HG03521 (cell line): Measurements from ENCODE around the gene C4orf54.

Experiments used
- ATAC-seq: cut with Tn5 transposase; IDR thresholded peaks from one replicate; pipeline ENCODE4 v1.9.1; 2021; ENCODE audit warnings: mild to moderate bottlenecking, moderate library complexity; ENCODE audit not compliant: unreplicated experiment

Gene C4orf54

DNA sequence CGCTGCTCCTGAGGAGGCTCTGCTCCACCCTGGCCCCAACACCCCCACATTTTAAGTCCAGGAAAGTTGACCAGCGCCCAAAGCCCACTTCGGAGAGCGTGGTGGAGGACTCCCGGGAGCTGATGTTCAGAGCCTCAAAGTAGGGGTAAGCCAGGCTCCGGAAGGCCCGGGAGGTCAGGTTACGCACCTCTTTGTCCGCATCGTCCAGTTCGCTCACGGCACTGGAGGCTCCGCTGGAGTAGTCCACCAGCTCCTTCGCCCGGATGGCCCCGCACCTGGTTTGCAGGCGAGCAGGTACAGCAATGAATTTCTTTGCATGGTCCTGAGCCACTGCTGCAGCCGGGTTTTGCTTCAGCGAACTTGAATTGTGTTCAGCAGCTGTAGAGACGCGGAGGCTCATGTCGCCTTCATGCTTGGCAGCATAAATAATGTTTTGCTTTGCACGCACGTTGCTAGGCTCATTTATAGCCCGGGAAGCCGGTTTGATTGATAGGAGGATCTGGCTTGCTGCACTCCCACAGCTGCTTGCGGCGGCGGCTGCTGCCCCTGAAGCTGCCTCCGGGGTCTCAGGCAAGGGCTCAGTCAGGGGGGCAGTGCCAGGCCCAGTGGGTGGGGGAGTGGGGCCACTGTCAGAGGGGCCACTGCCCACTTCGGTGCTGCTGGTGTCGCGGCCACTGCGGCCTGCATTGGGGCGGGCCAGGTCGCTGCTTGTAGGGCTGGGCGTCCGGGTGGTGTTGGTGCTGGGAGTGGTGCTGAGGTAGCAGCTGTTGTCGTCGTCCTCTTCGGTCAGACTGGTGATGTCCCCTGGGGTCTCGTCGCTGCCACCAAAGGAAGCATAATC is 4.8 kb downstream of the C4orf54 start:
- ATAC-seq, result no peak

DNA sequence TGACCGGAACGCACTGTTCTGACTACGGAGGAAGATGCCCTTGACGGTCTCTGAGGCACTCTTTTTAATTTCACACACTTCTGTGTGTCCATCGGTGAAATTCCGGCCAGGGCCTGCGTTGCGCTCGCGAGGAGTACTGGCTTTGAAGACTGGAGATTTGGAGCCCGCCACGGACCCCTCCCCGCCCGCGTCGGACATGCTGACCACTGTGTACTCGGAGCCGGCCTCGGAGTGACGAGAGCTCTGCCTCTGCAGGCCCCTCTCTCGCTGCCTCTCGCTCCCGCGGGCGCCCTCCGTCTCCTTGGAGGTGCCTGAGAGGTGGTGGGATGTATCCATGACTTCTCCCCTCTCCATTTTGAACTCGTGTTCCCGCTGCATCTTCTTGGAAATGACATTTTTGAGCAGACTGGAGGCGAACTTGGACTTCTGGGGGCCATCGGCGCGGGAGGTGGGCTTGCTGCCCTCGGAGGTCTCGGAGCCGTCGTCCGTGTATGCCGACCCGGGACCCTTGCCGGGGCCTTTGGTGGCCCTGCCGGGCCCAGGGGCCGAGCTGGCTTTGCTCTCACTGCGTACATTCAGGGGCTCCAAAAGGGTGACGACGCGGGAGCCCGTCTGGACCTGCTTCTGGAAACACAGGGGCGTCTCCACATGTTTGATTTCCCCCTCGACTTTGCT is 5.7 kb downstream of the C4orf54 start:
- ATAC-seq, result no peak

DNA sequence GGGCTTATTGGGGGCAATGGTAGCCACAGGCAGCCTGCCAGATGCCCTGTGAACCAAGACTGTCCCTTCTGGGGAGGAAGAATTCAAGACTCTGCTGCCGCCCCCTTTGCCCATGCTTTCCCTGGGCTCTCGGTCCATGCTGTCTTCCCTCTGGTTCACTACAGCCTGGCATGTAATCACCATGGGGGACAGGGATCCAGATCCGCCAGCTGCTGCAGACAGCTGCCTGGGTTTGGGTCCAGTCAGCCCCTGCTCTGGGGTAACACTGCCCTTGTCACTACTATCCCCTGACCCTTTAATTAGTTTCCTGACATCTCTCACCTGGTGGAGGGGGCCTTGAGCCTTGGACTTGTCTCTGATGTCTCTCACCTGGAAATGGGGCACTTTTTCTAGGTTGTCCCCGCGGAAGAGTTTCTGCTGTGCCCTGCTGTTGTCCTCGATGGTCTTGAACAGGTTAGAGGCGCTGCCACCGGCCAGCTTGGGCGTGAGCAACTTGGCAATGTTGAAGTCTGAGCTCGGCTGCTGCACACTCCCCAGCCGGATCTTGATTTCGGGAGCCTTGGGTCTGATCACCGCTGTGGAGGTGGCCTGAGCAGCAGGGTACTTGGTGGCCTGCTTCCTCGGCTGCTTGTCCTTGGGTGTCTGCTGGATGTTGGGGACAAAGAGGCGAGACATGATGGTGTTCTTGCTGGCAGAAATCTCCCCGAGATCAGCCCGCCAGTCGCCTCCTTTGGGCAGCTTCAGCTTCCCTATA is 6.4 kb downstream of the C4orf54 start:
- ATAC-seq, result no peak

DNA sequence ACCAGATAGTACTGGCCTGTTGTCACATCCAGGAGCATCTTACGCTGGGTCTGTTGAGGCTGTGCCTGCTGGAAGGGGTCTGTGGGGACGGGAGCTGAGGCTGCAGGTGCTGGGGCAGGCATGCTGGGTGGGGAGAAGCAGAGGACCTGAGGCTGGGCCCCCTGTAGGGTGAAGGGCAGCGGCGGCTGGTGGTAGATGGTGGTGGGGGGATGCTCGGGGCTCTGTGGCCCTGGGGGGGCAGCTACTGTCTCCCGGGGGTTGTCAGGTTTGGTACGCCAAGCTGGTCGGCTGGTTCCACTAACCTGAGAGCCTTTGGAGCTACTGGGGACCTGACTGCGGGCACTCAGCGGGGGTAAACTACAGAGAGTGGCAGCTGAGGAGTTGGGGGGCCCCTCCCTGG is 7.8 kb downstream of the C4orf54 start:
- no peak for ATAC-seq

DNA sequence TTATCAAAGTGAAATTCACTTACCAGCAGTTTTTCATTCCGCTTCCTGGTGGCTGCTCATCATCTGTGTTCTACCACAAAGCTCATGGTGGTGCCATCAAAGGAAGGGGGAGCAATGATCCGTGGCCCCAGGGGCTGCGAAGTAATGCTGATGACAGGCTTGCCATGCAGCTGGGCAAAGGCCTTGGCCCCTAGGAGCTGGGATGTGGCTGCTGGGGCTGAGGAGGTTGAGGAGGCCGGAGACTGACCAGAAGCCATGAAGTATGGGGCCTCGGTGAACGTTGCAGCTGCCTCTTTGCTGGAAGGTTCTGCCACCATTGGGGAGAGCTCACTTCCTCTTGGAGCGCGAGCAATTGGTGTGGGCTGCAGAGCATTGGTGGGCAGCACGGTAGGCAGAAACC is 8.4 kb downstream of the C4orf54 start:
- ATAC-seq, result no peak

DNA sequence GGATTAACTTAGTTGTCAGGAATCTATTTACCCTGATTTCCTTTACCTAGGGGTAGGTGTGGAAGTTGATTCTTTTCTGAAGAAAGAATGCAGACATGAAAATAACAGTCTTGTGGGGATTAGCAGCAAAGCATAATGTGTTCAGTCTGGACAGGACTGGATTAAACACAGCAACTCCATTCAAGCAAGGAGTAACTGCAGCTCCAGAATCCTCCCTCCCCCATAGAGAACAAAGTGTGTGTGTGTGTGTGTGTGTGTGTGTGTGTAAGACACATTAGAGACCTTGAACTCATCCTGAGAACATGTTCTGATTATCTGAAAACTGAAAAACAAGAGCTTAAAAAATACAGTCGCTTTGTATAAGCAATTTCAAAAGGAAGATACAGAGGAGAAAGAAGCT is 9.3 kb downstream of the C4orf54 start:
- ATAC-seq, result no peak

DNA sequence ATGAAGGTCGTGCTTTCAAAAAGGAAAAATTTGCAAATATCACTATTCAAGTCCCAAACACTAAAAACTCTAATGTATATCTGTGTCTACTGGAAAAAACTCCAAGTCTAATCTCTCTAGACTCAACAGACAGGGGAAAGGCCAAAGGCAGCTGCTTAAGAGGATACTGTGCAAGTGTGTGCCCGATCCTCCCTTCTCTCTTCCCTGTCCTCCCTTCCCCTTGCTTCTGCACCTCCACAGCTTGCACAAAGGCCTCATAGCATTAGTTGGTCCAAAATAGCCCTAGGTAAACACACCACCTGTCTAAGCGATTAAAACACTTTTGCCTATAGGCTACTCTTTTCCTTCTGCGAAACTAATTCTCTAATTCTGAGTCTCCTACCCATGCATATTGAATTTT is 10.6 kb downstream of the C4orf54 start:
- ATAC-seq, result no peak

DNA sequence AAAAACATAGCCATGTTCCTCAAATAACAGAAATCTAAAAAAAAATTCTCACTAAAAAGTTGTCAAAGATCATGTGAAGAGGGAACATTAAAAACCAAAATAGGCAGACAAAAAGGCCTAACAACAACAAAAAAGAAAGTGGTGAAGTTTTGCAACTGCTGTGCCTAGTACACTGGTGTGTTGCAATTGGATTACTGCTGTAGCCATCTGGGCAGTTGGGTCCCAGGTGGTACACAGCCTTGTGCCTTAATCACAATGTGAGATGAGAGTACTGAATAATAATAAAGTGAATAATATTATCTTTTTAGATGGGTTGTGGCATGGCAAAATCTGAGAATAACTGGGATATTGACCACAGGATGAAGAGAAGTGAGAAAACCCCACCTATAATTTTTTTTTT is 12.0 kb downstream of the C4orf54 start:
- ATAC-seq, result no peak

DNA sequence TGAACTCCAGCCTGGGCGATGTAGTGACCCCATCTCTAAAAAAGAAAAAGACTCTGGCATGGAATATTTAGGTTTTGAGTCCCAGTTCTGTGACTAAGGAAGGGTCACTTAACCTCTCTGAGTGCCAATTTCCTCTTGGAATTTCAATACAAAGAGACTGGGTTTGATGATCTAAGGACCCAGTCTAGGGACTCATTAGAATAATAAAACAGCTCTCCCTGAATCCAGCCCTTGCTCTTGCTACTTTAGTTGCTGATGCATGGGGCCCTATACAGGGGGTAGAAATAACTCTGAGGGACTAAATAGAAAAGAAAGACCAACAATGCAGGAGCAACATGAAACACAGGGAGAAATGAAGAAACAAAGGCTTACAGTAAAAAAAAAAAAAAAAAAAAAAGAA is 12.6 kb downstream of the C4orf54 start:
- no peak for ATAC-seq

DNA sequence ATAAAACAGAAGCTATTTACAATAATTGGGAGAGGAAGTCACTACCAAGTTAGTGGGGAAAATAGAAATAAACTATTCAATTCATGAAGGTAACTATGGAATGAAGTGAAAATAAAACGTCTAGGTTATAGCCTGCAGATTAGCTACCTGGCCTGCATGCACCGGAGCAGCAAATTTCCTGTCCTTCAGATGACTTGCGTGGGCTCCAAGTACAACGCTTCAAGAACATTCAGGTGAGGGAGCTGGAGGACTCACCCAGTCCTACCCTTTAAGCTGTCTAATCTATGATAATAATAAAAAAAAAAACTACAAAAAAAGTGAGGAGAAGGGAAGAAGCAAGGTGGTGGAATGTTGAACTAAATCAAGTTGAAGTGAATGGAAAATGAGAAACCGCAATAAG is 13.2 kb downstream of the C4orf54 start:
- no peak for ATAC-seq

DNA sequence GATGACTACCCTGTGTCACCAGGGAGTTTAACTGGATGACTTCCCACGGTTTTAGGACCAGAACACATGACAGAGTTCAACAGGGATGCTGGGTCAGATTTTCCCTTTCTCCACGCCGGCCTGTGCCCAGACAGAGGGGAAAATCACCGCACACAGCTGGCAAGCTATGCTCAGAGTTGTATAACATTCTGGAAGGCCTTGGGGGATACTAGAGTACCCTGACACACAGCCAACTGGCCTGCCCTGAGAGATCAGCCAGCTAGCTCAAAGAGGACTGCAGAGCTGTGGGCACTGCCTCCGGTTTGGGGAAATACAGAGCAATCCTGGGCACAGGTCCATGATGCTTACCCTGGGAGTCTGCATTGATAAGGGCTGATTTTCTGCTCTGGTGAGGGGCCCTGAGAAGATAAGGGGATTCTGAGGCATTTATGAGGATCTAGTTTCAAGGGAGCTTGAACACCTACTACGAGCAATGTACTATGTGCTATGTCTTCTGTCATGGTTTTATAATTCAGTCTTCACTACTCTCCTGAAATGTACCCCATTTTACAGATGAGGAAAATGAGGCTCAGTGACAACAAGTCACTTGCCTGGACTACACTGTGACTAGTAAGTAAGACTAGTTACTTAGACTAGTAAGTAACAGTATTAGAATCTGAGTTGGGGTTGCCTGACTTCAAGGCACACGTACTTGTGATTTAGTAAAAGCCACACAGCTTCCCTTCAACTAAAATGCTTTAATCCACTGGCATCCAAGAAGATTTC is 14.7 kb downstream of the C4orf54 start:
- ATAC-seq, result no peak

DNA sequence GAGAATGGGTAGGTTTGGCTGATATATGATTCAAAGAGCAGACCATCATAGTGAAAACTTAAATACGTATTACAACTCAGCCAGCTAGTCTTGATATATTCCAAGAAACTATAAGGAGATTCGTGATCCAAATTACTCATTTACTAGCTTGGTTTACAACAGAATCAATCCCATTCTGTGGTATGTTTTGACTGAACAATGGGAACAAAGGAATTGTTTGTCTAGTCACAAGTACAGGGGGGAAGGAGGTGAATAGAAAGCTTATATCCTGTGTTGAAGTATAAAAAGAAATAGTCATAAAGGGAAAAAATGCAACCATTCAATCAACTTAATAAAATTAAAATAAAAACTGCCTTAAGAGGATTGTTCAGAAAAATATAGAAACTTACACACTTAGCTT is 17.0 kb downstream of the C4orf54 start:
- no peak for ATAC-seq

DNA sequence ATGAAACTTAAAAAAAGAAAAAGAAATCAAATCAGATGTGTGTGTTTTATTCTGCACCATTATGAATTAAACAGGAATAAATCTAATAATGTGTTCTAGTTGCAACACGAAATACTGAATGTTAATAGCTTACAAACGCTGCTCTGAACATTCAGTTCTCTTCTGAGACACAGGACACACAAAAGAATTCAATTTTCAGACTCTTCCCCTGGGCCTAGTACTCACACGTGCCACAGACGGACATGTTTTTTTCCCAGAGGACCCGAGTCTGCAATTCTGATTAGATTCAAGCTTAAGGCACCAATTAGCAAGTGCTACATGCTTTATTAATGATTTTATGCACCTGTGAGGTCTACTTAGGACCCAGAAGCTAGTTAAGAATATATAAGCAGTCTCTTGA is 20.5 kb downstream of the C4orf54 start:
- ATAC-seq, result no peak

DNA sequence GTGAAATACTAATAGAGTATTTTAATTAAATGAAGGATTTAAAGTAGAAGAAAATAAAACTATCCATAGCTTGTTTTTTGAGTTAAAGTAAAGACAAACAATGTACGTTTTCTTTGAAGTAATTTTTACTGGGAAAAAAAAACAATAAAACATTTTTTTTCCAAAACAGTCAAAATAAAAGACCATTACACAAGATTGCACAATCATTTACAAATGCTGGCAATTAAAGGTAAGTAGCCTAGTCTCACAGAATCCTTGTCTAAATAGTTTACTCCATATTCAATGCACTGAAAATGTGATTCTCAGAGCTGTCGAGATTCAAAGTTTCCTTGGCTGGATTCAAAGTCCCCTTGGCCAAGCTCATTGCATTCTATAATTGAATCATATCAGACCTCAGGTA is 21.2 kb downstream of the C4orf54 start:
- ATAC-seq, result no peak

DNA sequence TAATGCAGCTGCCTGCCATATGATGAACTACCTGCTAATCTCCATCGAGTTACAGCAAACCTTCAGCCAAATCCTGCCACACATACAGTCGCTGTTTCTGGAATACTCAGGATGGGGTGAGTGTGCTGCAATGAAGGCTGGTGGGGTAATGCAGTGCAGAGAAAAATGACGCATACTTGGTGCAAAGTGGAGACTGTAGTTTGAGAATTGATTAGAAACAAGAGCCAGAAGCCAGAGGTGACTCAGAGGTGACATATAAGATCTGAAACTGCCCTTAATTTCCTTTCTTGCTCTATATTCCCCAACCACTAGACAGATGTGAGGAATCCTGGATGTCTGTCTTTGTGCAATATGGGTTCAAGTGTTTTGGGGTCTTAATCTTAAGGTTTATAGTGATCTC is 22.0 kb downstream of the C4orf54 start:
- ATAC-seq, result no peak

DNA sequence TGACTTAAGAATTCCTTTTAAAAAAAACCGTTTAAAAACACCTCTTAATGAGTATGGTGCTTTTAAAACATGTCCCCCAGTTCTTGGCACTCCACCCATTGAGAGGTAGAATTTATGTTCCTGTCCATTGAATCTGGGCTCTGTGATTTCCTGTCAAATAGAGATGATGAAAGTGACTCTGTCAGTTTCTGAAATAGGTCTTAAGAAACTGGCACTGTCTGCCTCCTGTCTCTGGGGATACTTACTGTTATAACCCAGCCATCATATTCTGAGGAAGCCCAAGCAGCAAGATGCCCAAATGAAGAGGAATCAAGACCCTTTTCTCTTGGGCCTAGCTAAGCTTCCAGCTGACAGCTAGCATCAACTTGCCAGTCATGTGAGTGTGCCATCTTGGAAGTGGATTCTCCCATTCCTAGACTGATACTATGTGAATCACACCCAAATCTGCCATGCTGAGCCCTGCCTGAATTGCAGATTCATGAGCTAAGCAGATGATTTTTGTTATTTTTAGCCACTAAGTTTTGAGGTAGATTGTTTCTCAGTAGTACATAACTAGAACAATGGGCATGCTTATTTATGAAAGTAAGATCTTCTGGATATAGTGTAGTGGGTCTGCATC is 22.8 kb downstream of the C4orf54 start:
- no peak for ATAC-seq

DNA sequence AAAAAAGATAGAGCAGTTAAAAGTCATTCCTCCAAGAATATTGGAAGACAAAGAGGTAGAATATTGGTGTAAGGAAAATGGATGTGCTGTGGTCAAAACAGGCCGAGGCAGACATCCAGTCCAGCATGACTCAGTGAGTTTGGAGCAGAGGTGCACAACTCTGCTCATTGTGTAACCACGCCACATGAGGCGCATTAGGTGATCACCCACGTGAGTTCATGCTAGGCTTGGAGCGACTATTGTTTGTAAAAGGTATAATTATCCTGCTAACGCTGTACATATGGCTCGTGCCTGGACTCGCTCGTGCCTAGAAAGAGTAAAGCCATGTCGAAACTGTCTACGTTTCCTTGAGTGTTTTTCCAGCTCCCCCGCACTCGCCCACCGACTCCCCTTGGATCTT is 23.9 kb downstream of the C4orf54 start:
- ATAC-seq, result no peak

DNA sequence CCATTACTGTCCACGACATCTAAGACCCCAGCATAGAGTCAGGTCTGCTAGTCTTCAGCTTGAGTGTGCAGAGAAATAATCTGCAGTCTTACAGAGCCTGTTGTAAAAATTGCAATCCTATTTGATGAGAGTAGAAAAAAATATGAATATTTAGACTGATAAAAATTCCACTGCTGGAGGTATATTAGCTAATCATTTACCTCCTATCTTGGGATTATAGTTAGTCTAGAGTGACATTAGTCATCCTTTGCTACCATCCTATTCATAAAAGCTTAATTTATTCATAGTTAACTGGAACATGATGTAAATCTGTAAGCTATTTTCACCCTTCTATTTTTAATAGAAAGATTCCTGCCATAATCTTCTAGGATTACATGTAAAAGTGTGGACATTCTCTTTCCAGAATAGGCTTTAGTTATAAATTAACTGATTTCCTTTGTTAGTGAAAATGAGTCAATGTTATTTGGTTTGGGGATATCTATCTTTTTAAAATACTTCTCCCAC is 26.7 kb downstream of the C4orf54 start:
- ATAC-seq, result no peak

DNA sequence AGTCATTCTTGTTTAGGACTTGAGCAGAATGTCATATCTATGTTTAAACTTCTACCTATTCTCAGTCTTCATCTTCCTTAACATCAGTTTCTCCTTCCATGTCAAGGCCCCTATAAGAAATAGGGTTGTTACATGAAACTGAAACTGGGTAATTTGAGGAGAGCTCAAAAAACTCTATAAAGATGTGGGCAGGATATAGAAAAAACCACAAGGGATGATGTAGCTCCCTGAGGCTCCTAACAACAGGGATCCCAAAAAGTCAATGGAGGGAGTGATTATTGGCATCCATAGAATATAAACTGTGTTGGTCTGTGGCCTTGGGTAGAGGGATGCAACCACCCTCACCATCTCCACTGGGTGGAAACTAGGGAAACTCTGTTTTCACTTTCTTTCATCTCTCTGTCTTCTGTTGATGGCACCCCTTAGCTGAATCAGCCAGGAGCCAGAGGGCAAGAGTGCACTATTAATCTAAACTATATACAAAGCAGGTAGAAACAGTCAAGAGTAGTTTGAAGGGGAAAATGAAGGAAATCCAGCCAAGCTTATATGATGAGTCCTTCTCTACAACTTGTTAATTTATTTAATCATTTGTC is 27.6 kb downstream of the C4orf54 start:
- no peak for ATAC-seq

DNA sequence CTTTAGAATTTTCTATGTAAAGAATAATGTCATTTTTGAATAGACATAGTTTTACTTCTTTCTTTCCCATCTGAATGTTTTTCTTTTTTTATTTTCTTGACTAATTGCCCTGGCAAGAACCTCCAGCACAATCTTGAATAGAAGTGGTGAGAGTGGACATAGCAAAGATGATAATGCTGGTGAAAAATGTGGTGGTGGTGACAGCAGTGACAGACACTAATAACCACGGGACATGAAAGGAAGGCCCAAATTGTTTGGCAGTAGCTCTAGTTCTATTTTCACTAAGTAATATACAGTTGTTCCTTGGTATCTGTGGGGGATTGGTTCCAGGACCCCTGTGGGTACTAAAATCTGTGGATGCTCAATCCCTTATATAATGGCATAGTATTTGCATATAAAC is 29.6 kb downstream of the C4orf54 start:
- ATAC-seq, result no peak
